B cell (primary cell): ENCODE results near the gene KLHL1.

Source experiments
- EZH2 ChIP-seq: IDR thresholded peaks from 2 replicates; pipeline ENCODE4 v1.6.1; 2012; ENCODE audit warnings: borderline replicate concordance, low read depth, mild to moderate bottlenecking, moderate library complexity, low read length; ENCODE audit not compliant: insufficient read depth, poor library complexity, severe bottlenecking
- TF ChIP-seq, protein P1 (sequence below): fragments of 200-600 bp; IDR thresholded peaks from one replicate; pipeline ENCODE4 v1.8.0; 2022; ENCODE audit warnings: antibody characterized with exemption, mild to moderate bottlenecking

GRCh38 chr13:70107498-70108281 lies 562 bp downstream of the KLHL1 start, which contains the start of gene ATXN8OS:
- TF ChIP-seq, protein P1, sequence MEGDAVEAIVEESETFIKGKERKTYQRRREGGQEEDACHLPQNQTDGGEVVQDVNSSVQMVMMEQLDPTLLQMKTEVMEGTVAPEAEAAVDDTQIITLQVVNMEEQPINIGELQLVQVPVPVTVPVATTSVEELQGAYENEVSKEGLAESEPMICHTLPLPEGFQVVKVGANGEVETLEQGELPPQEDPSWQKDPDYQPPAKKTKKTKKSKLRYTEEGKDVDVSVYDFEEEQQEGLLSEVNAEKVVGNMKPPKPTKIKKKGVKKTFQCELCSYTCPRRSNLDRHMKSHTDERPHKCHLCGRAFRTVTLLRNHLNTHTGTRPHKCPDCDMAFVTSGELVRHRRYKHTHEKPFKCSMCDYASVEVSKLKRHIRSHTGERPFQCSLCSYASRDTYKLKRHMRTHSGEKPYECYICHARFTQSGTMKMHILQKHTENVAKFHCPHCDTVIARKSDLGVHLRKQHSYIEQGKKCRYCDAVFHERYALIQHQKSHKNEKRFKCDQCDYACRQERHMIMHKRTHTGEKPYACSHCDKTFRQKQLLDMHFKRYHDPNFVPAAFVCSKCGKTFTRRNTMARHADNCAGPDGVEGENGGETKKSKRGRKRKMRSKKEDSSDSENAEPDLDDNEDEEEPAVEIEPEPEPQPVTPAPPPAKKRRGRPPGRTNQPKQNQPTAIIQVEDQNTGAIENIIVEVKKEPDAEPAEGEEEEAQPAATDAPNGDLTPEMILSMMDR, result no peak
- no peak for TF ChIP-seq EZH2
